NCI-H82 treated with DMSO at 0.1 percent for 48 hours (cell line): ENCODE results near the gene CEP57.
"Not testable (repeated sequence)": the region's sequence is repeated elsewhere in the genome, so short reads cannot be mapped to it uniquely, and the experiment has no call there.

Source experiments
- DNase-seq: peaks from one replicate; lab custom pipeline; 2025; ENCODE audit not compliant: unreplicated experiment; lab: John Stamatoyannopoulos, UW

Gene CEP57

GRCh38 chr11:95853138-95853537 lies 62.8 kb downstream of the CEP57 start:
- DNase-seq: peak; percentile 49

DNA sequence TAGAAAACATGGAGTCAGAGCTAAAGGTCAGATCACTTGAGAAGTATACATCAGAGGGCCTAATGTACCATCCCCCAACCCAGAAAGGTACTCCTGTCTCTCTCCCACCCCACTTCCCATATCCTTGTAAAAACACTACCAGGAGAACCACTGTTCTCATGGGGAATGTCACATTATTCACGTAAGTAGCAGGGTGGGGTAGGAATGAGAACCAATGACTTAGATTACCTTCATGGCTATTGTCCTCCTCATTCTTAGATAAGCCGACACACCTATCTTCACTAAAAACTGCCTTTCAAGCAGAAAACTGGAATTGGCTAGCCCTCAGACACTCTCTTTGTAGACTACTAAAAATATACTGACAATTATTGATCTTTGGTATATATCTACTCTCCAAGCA lies 63.6 kb downstream of the CEP57 start:
- DNase-seq: no peak

- not testable (repeated sequence) for DNase-seq
Observed at GRCh38 chr11:95854362-95854761, 64.1 kb downstream of the CEP57 start.

DNA sequence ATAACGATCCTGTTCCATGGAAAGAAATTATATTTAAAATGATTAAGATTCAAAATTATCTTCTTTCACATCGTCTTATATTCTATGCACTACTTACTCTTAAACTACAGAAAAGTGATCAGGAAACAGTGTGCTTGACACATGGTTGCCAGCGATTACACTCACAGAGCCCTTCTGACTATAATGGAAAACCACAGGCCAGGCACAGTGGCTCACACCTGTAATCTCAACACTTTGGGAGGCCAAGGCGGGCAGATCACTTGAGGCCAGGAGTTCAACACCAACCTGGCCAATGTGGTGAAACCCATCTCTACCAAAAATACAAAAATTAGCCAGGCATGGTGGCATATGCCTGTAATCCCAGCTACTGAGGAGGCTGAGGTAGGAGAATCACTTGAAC lies 69.7 kb downstream of the CEP57 start:
- not testable (repeated sequence) for DNase-seq

DNA sequence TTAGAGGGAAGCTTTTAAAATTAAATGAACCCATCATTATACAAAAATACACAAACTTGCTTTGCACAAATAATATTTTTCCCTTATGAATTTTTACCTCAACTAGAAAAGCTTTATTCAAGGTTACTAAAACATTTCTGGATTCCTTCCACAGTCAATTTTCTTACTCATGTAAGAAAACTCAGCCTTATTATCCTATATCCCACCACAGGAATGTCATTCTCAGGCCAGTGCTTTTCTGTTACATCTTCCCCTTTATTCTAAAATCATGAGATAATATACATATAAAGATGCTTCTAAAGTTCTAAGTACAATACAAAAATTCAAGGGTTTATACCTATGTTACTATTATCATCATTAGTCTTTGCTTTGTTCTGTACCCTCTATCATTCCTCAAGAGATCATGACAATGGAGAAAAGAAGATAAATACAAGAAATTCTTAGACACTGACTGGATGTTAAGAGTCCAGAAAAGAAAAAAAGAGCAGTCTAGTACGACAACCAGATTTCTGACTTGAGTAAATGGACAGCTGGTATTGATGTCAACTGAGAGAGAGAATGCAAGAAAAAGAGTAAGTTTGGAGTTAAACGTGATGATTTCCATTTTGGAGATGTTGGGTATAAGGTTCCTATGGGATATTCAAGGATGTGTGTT lies 73.3 kb downstream of the CEP57 start:
- no peak for DNase-seq

GRCh38 chr11:95867105-95867504 lies 76.8 kb downstream of the CEP57 start:
- no peak for DNase-seq

- not testable (repeated sequence) for DNase-seq
Observed at GRCh38 chr11:95870877-95871276, 80.6 kb downstream of the CEP57 start.

GRCh38 chr11:95877291-95877690 lies 87.0 kb downstream of the CEP57 start:
- no peak for DNase-seq
